HG02610 (cell line): ENCODE measurements around the gene PRR7.

Experiments used
- ATAC-seq: cut with Tn5 transposase; IDR thresholded peaks from one replicate; pipeline ENCODE4 v1.9.1; 2021; ENCODE audit warnings: mild to moderate bottlenecking, moderate library complexity; ENCODE audit not compliant: unreplicated experiment

Gene PRR7

DNA sequence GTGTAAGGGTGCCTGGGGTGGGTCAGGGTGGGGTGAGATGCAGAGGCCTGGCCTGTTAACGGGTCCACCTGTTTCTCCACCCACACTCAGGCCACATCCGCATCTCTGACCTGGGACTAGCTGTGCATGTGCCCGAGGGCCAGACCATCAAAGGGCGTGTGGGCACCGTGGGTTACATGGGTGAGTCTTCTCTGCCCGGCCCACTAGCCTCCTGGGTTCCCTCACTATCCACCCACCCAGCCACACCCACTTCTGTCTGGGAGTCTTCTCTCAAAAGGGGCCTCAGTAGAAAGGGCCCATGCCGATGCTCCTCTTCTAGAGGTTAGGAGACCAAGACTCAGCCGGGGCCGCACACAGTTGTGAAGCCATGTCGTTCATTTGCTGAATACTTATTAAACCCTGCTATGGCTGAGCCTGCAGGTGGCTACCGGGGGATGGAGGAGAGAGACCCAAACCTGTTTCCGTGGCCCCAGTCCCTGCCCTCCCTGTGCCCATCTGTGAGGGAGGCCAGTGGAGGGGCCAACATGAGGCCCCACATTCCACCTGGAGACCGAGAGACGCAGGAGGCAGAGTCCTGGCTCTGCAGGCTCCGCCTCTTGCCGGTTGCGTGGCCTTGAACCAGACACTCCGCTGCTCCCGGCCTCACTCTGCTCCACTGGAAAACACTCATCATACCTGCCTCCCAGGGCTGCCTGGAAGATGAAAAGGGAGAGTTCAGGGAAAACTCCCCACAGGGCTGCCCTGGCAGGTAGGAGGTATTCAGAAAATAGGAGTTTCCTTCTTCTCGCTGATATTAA lies 11.5 kb upstream of the PRR7 start:
- ATAC-seq, result no peak

DNA sequence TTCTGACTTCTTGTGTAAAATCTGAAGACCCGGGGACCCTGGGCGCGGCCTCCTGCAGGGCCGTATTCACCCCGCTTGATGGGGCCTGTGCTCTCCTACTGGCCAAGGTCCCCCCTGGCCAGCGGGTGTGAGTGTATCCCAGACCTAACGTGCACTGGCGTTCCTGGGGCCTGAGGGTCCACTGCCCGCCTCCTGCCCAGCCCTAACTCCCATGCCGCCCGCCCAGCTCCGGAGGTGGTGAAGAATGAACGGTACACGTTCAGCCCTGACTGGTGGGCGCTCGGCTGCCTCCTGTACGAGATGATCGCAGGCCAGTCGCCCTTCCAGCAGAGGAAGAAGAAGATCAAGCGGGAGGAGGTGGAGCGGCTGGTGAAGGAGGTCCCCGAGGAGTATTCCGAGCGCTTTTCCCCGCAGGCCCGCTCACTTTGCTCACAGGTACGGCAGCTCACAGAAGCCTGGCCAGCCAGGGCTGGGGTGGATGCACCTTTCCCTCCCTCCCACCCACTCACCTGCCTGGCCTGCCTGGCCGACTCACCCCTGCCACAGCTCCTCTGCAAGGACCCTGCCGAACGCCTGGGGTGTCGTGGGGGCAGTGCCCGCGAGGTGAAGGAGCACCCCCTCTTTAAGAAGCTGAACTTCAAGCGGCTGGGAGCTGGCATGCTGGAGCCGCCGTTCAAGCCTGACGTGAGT lies 10.6 kb upstream of the PRR7 start:
- no peak for ATAC-seq

- ATAC-seq, result no peak
Observed at GRCh38 chr5:177437623-177438022, 9.0 kb upstream of the PRR7 start.

GRCh38 chr5:177438468-177438867 lies 8.1 kb upstream of the PRR7 start:
- no peak for ATAC-seq

- ATAC-seq, result no peak
Observed at GRCh38 chr5:177439518-177440053, 7.0 kb upstream of the PRR7 start.

GRCh38 chr5:177440211-177440989 lies 6.2 kb upstream of the PRR7 start:
- no peak for ATAC-seq

- no peak for ATAC-seq
Observed at GRCh38 chr5:177440990-177441780, 5.4 kb upstream of the PRR7 start.

GRCh38 chr5:177442066-177442826 lies 4.4 kb upstream of the PRR7 start:
- ATAC-seq, result no peak

GRCh38 chr5:177443144-177443983 lies 3.2 kb upstream of the PRR7 start:
- ATAC-seq, result no peak

- no peak for ATAC-seq
Observed at GRCh38 chr5:177444106-177445051, 2.2 kb upstream of the PRR7 start.

- no peak for ATAC-seq
Observed at GRCh38 chr5:177445052-177445916, 1.3 kb upstream of the PRR7 start.

GRCh38 chr5:177445917-177446199 lies 756 bp upstream of the PRR7 start:
- no peak for ATAC-seq

DNA sequence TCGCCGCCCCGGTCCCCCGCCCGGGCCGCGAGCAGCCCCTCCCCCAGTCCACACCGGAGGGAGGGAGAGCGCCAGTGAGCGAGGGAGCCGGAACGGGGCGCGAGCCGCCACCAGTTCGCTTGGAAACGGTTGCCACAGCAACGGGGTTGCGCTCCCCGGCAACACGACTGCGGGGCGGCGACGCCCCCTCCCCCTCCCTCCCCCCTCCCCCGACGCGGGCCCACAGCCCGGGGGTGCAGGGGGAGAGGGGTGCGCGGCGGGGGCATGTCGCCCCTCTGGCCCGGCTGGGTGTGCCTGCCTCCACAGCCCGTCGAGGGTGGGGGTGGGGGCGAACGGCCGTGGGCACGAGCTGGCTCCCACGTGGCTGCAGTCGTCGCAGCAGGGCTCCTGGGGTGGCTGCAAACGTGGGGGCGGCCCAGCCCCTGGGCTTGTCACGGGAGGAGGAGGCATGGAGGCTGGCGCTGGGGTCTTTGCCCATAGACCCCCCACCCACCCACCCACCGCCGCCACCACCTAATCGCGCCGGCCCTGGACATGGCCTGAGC lies 524 bp downstream of the PRR7 start:
- peak; percentile 23 for ATAC-seq

DNA sequence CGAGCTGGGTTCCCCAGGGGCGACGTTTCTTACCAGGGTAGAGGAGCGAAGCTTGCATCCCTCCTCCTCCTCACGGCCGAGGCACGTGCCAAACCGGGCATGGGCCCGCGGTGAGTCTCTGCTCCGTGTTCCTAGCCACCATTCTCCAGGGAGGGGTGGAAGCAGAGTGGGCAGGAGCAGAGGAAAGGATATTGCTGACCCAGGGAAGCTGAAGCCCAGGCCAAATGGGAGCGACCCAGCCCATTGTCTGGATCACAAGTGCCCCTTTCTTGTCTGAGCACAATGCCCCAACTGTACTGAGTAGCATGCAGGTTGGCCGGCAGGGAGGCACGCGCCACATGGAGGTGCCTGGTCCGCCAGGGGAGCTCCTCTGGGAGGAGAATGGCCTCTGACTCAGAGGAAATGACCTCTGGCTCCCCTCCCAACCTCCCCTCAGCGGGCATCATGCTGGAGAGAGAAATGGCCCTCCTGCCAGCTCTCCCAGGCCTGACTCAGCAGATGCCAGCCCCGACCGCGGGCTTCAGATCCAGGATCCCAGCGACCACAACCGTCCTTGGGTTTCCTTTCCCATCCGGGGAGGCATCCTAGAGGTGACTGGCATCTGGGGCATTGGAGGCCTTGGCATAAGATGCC lies 1.1 kb downstream of the PRR7 start:
- ATAC-seq, result no peak

DNA sequence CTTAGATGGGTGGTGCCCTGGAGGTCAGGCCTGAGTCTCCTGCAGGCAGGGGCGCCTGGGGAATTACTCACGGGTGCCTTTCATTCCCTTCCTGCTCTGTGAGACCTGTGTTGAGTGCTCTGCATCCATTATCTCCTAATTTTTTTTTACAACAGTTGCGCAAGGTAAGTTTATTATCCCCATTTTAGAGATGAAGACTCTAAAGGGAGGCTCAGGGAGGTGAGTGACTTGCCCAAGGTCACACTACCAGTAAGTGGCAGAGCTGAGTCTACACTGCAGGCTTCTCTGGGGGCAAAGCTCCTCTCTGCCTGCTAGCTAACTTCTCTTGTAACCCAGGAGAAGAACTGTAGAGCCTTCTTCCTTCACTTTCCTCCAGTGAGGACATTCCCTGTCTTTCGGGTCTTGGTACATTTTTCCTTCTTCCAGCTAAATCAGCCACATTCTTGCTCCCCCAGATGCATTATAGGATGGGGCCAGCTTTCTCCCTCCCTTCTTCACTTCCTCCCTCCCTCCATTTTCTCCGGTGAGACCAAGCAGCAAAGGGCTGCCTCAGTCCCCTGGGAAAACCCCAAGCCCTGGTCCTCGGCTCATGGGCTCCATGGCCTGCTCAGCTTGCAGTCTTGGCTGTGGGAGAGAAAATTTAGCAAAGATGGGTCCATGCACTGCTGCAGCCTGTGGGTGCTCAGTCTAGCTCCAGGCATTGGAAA lies 1.8 kb downstream of the PRR7 start:
- ATAC-seq, result no peak
